Calu3 (cell line): ENCODE data around the gene RPGRIP1L. TPM values are rescaled to one million over a fixed set of nuclear protein-coding genes. Genes with fewer than 3 reads are reported as not detected.

ENCODE experiments used
- BruUV-seq: library from RNA; stranded (reverse); fragments of 400-500 nt; replicated peaks from 2 replicates; lab custom pipeline; 2021; lab: Mats Ljungman, UMichigan
- CTCF ChIA-PET: fragments of 300-600 bp; sonication (Branson Sonifier 250); formaldehyde crosslinking; loops from one replicate; lab custom pipeline; 2022; ENCODE audit warnings: antibody characterized with exemption; lab: Charles Lee
- DNase-seq: peaks from one replicate; pipeline ENCODE4 v3.0.0; 2022
- H3K27ac Mint-ChIP-seq: one replicate; pipeline ENCODE4 v1.8.0; 2022; ENCODE audit warnings: mixed read lengths; ENCODE audit not compliant: unreplicated experiment
- H3K27me3 Mint-ChIP-seq: one replicate; pipeline ENCODE4 v1.8.0; 2022; ENCODE audit warnings: mixed read lengths; ENCODE audit not compliant: unreplicated experiment
- H3K36me3 Mint-ChIP-seq: one replicate; pipeline ENCODE4 v1.8.0; 2022; ENCODE audit warnings: mild to moderate bottlenecking, moderate library complexity, mixed read lengths; ENCODE audit not compliant: insufficient read depth, unreplicated experiment
- H3K4me1 Mint-ChIP-seq: one replicate; pipeline ENCODE4 v1.8.0; 2022; ENCODE audit warnings: mild to moderate bottlenecking, low read depth, mixed read lengths; ENCODE audit not compliant: unreplicated experiment
- H3K4me3 Mint-ChIP-seq: one replicate; pipeline ENCODE4 v1.8.0; 2022; ENCODE audit warnings: mild to moderate bottlenecking, low read depth, moderate library complexity, mixed read lengths; ENCODE audit not compliant: unreplicated experiment
- H3K9me3 Mint-ChIP-seq: one replicate; pipeline ENCODE4 v1.8.0; 2022; ENCODE audit warnings: low read depth, mixed read lengths; ENCODE audit not compliant: unreplicated experiment
- intact Hi-C: fragments of 100-400 bp; cut with micrococcal nuclease; formaldehyde crosslinking; loops from one replicate; pipeline ENCODE4 v1.10.0; 2022; ENCODE audit not compliant: unreplicated experiment
- total RNA-seq: library from RNA; stranded (reverse); gene quantifications from 2 replicates; pipeline ENCODE4 v1.2.3, GENCODE V29; 2022
- TF ChIP-seq, protein P1 (sequence below): fragments of 200-600 bp; IDR thresholded peaks from one replicate; pipeline ENCODE4 v1.8.0; 2022; ENCODE audit warnings: antibody characterized with exemption; ENCODE audit not compliant: unreplicated experiment

The RPGRIP1L gene
- total RNA-seq, 1 experiment from 2014 or later: 16.6 TPM

DNA sequence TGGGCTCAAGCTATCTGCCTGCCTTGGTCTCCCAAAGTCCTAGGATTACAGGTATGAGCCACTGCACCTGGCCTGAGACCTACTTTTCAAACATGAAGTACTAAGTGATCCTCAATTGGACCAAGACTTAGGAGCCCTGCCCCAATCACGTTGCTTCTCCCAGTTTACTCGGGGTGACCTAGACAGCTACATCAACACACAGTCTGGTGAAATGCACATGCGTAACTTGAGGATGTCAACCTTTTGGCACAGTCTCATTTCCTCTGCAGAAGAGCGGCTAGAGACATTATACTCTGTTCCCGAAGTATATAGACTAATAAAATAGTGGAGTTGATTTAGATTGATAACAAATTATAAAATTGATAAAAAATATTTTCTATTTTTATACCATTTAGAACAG is 17.4 kb upstream of the RPGRIP1L start:
- H3K4me1 Mint-ChIP-seq: no peaks in the 10 kb centered on the region
- H3K36me3 Mint-ChIP-seq: no peaks in the 10 kb centered on the region
- H3K4me3 Mint-ChIP-seq: no peak overlapping the region
- H3K27ac Mint-ChIP-seq: no peak overlapping the region
- CTCF ChIA-PET: no interaction called here
- no TSS peak for BruUV-seq
- DNase-seq: no peak
- TF ChIP-seq, protein P1, sequence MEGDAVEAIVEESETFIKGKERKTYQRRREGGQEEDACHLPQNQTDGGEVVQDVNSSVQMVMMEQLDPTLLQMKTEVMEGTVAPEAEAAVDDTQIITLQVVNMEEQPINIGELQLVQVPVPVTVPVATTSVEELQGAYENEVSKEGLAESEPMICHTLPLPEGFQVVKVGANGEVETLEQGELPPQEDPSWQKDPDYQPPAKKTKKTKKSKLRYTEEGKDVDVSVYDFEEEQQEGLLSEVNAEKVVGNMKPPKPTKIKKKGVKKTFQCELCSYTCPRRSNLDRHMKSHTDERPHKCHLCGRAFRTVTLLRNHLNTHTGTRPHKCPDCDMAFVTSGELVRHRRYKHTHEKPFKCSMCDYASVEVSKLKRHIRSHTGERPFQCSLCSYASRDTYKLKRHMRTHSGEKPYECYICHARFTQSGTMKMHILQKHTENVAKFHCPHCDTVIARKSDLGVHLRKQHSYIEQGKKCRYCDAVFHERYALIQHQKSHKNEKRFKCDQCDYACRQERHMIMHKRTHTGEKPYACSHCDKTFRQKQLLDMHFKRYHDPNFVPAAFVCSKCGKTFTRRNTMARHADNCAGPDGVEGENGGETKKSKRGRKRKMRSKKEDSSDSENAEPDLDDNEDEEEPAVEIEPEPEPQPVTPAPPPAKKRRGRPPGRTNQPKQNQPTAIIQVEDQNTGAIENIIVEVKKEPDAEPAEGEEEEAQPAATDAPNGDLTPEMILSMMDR: no peak
- no peaks in the 10 kb centered on the region for H3K9me3 Mint-ChIP-seq
- intact Hi-C loops: no loop called here
- no peaks in the 10 kb centered on the region for H3K27me3 Mint-ChIP-seq

DNA sequence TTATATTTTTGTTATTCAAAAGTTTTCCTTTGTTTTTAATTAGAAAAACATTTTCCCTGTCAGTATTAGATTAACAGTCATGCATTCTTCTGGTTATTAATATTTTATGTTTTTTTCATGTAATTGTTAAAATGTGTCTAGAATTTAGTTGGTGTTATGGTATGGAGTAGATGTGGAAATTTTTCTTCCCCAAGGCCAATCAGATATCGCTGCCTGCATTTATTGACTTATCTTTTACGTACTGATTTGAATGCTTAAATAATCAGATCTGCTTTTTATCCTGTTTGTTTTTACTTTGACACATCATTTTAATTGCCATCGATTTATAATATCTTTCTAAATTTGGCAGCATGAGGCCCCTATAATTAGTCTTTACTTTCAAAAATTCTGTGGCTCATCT is 13.9 kb upstream of the RPGRIP1L start:
- no peaks in the 10 kb centered on the region for H3K36me3 Mint-ChIP-seq
- H3K4me1 Mint-ChIP-seq: no peaks in the 10 kb centered on the region
- no peak for DNase-seq
- H3K27me3 Mint-ChIP-seq: no peaks in the 10 kb centered on the region
- H3K9me3 Mint-ChIP-seq: no peaks in the 10 kb centered on the region
- H3K4me3 Mint-ChIP-seq: no peak overlapping the region
- intact Hi-C loops: no loop called here
- no TSS peak for BruUV-seq
- TF ChIP-seq, protein P1: no peak
- CTCF ChIA-PET: no interaction called here
- H3K27ac Mint-ChIP-seq: no peak overlapping the region

DNA sequence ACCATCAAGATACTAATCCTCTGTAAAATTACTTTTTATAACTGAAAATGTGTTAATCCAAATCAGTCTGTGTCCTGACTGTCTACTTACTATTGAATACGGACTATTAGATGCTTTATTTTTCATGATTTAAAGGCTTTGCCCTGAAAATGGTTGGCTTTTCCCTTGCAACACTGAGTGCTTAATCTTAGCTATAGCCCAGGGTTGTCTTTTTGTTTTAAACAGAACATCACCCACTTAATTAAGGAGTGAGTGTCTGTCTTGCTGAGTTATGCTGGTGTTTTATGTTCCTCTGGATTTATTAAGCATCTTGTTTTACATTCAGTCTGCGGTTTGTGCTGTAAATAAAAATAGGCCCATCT is 11.3 kb upstream of the RPGRIP1L start:
- TF ChIP-seq, protein P1: no peak
- H3K27ac Mint-ChIP-seq: no peak overlapping the region
- CTCF ChIA-PET: no interaction called here
- H3K27me3 Mint-ChIP-seq: no peaks in the 10 kb centered on the region
- H3K36me3 Mint-ChIP-seq: no peaks in the 10 kb centered on the region
- no peak overlapping the region for H3K4me3 Mint-ChIP-seq
- BruUV-seq: no TSS peak
- H3K9me3 Mint-ChIP-seq: no peaks in the 10 kb centered on the region
- H3K4me1 Mint-ChIP-seq: no peaks in the 10 kb centered on the region
- intact Hi-C loops: no loop called here
- no peak for DNase-seq

DNA sequence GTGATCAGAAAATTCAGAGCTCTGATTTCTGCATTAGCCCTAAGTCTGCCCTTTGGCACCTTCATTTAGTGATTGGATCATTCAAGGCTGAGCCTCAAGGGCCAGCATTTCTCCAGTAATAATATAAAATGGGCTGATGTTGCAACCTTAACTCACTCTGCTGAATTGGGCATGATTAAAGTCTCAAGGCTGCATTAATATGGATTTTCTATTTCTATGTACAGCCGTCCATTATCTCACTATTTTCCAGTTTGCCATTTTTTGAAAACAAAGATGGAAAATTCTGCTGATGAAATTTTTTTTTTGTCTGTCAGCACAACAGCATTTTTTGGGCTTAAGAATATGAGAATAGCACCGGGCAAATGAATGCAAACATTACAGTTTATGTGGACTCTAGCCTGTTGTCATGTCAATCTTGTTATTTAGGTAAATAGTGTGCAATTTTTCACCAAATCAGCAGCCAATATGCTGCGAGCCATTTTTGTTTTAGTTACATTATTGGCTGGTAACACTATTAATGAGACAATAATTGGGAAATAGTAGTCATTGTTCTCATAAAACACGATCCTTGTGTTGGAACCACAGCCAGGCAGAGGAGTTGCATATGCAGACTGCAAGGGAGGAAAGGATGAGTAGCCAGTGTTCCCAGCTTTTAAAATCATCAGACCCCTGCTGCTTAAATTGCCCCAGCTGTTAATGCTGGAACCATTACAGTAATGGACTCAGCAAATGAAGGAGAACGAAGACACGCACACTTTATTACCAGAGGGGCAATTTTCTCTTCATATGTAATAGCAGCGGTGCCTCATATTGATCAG is 10.8 kb upstream of the RPGRIP1L start:
- no TSS peak for BruUV-seq
- intact Hi-C loops: no loop called here
- no peaks in the 10 kb centered on the region for H3K36me3 Mint-ChIP-seq
- no peak overlapping the region for H3K27ac Mint-ChIP-seq
- no peaks in the 10 kb centered on the region for H3K4me1 Mint-ChIP-seq
- CTCF ChIA-PET: no interaction called here
- TF ChIP-seq, protein P1: no peak
- no peaks in the 10 kb centered on the region for H3K9me3 Mint-ChIP-seq
- H3K27me3 Mint-ChIP-seq: no peaks in the 10 kb centered on the region
- DNase-seq: no peak
- no peak overlapping the region for H3K4me3 Mint-ChIP-seq
